ENCODE data around the gene ZDHHC9.

ZDHHC9 gene

GRCh38 chrX:129790808-129791207, 52.9 kb downstream of the ZDHHC9 start:
- Histone ChIP-seq H3K27me3 (ENCODE audit: low read depth, low read length) (no peaks in the 10 kb centered on the region), H3K4me3 (ENCODE audit: low read length) (no peak overlapping the region), H3K79me2 (ENCODE audit: low read length) (peaks cover 25% of the 10 kb centered on the region), H3K4me2 (ENCODE audit: low read length) (no peak overlapping the region), H3K4me1 (ENCODE audit: low read length) (peaks cover 22% of the 10 kb centered on the region), H3K27ac (ENCODE audit: low read length) (no peak overlapping the region), H4K20me1 (ENCODE audit: insufficient read depth, low read length) (peaks cover 24% of the 10 kb centered on the region), H3K9ac (ENCODE audit: low read length) (no peak overlapping the region), H3K9me3 (ENCODE audit: insufficient read depth, low read length) (no peaks in the 10 kb centered on the region), H3K36me3 (replicated peaks; ENCODE audit: low read depth, low read length) (peaks cover 64% of the 10 kb centered on the region), H2AFZ (ENCODE audit: low read depth, low read length) (no peak overlapping the region)
- TF ChIP-seq EZH2phosphoT487 (IDR thresholded peaks at IDR 0.05; ENCODE audit: low read depth): no peak
- TF ChIP-seq CTCF (IDR thresholded peaks at IDR 0.05; ENCODE audit: low read depth, low read length): no peak

DNA sequence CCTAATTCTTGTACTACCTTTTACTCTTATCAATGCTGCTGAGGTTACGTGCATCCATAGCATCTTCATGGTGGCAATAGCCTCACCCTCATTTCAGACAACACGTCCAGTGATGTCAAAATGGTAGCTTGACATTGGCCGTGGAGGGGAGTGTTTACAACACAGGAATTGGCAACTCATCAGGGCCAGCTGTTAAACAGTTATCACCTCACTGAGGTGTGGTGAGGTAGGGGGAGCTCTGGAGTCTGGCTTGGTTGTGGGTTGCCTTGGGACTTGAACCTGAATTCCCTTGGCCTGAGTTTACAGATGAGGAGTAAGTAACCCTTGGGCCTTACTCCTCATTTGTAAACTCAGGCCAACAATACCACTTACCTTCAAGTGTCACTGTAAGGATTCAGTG, 53.5 kb downstream of the ZDHHC9 start:
- H3K9ac ChIP-seq (ENCODE audit: low read length): no peak overlapping the region
- no peak overlapping the region for H3K27ac ChIP-seq (ENCODE audit: low read length)
- TF ChIP-seq EZH2phosphoT487 (IDR thresholded peaks at IDR 0.05; ENCODE audit: low read depth) (no peak), CTCF (IDR thresholded peaks at IDR 0.05; ENCODE audit: low read depth, low read length) (peak; percentile 7; the same call in 1 of the 2 replicates)
- H2AFZ ChIP-seq (ENCODE audit: low read depth, low read length): no peak overlapping the region
- peaks cover 64% of the 10 kb centered on the region for H3K36me3 ChIP-seq (replicated peaks; ENCODE audit: low read depth, low read length)
- no peaks in the 10 kb centered on the region for H3K9me3 ChIP-seq (ENCODE audit: insufficient read depth, low read length)
- H3K4me2 ChIP-seq (ENCODE audit: low read length): no peak overlapping the region
- H3K79me2 ChIP-seq (ENCODE audit: low read length): peaks cover 32% of the 10 kb centered on the region
- peaks cover 30% of the 10 kb centered on the region for H4K20me1 ChIP-seq (ENCODE audit: insufficient read depth, low read length)
- H3K27me3 ChIP-seq (ENCODE audit: low read depth, low read length): no peaks in the 10 kb centered on the region
- H3K4me3 ChIP-seq (ENCODE audit: low read length): no peak overlapping the region
- H3K4me1 ChIP-seq (ENCODE audit: low read length): peaks cover 29% of the 10 kb centered on the region

DNA sequence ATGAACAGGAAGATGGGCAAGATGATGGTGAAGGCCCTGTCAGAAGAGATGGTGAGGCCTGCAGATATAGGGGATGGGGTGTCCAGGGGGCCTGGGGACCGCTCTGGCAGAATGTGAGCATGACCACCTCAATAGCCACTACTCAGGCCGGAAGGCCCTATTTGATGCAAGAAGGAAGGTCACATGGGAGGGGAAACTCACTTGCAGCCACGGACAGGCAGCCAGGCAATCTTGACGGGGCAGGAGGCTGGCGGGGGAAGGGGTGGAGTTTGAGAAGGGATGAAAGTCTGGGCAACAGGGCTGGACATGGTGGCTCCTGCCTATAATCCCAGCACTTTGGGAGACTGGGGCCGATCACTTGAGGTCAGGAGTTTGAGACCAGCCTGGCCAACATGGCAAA, 55.2 kb downstream of the ZDHHC9 start:
- Histone ChIP-seq H3K4me3 (ENCODE audit: low read length) (no peak overlapping the region), H3K27ac (ENCODE audit: low read length) (no peak overlapping the region), H3K27me3 (ENCODE audit: low read depth, low read length) (no peaks in the 10 kb centered on the region), H4K20me1 (ENCODE audit: insufficient read depth, low read length) (peaks cover 44% of the 10 kb centered on the region), H3K36me3 (replicated peaks; ENCODE audit: low read depth, low read length) (peaks cover 67% of the 10 kb centered on the region), H3K4me2 (ENCODE audit: low read length) (no peak overlapping the region), H2AFZ (ENCODE audit: low read depth, low read length) (no peak overlapping the region), H3K9ac (ENCODE audit: low read length) (no peak overlapping the region), H3K79me2 (ENCODE audit: low read length) (peaks cover 47% of the 10 kb centered on the region), H3K4me1 (ENCODE audit: low read length) (peaks cover 43% of the 10 kb centered on the region), H3K9me3 (ENCODE audit: insufficient read depth, low read length) (no peaks in the 10 kb centered on the region)
- TF ChIP-seq CTCF (IDR thresholded peaks at IDR 0.05; ENCODE audit: low read depth, low read length): no peak
- TF ChIP-seq EZH2phosphoT487 (IDR thresholded peaks at IDR 0.05; ENCODE audit: low read depth): no peak

- Histone ChIP-seq H3K4me1 (ENCODE audit: low read length) (peaks cover 54% of the 10 kb centered on the region), H3K4me2 (ENCODE audit: low read length) (no peak overlapping the region), H3K27me3 (ENCODE audit: low read depth, low read length) (no peaks in the 10 kb centered on the region), H4K20me1 (ENCODE audit: insufficient read depth, low read length) (peaks cover 55% of the 10 kb centered on the region), H3K27ac (ENCODE audit: low read length) (peak overlapping the region; percentile 22; the same call in 1 of the 2 replicates), H3K9me3 (ENCODE audit: insufficient read depth, low read length) (no peaks in the 10 kb centered on the region), H3K79me2 (ENCODE audit: low read length) (peaks cover 57% of the 10 kb centered on the region), H3K9ac (ENCODE audit: low read length) (0 out of 2 replicates have a peak overlapping the region, but pooled peaks have one; percentile 4), H2AFZ (ENCODE audit: low read depth, low read length) (no peak overlapping the region), H3K4me3 (ENCODE audit: low read length) (no peak overlapping the region), H3K36me3 (replicated peaks; ENCODE audit: low read depth, low read length) (peaks cover 67% of the 10 kb centered on the region)
- TF ChIP-seq CTCF (IDR thresholded peaks at IDR 0.05; ENCODE audit: low read depth, low read length) (no peak), EZH2phosphoT487 (IDR thresholded peaks at IDR 0.05; ENCODE audit: low read depth) (no peak)
Observed at GRCh38 chrX:129787336-129788055, 56.2 kb downstream of the ZDHHC9 start.

Measured in OCI-LY3 (cell line).